22Rv1 (cell line): ENCODE measurements around the gene UNC93A.
"Not testable (repeated sequence)": the region's sequence is repeated elsewhere in the genome, so short reads cannot be mapped to it uniquely, and the experiment has no call there.

ENCODE experiments used
- ZFX ChIP-seq: fragments of 450-650 bp; IDR thresholded peaks from 2 replicates; pipeline ENCODE4 v1.6.1; 2017; ENCODE audit warnings: antibody characterized with exemption, borderline replicate concordance
- TF ChIP-seq, protein P1 (sequence below): fragments of 450-650 bp; IDR thresholded peaks from 2 replicates; pipeline ENCODE4 v1.5.1; 2017; ENCODE audit warnings: mild to moderate bottlenecking

DNA sequence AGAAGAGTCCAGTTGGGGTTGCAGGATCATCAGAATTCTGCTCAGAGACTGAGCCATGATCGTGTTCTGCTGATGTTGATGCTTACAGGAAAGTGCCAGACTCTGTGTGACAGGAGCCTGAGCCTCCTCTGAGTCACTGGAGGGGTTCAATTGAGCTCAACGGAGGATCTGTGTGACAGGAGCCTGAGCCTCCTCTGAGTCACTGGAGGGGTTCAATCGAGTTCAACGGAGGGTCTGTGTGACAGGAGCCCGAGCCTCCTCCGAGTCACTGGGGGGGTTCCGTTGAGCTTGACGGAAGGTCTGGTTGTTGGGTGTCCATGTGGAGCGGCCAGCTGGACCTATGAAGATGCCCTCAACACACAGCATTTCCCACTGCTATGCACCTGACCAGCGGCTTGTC, 27.2 kb downstream of the UNC93A start:
- TF ChIP-seq, protein P1, sequence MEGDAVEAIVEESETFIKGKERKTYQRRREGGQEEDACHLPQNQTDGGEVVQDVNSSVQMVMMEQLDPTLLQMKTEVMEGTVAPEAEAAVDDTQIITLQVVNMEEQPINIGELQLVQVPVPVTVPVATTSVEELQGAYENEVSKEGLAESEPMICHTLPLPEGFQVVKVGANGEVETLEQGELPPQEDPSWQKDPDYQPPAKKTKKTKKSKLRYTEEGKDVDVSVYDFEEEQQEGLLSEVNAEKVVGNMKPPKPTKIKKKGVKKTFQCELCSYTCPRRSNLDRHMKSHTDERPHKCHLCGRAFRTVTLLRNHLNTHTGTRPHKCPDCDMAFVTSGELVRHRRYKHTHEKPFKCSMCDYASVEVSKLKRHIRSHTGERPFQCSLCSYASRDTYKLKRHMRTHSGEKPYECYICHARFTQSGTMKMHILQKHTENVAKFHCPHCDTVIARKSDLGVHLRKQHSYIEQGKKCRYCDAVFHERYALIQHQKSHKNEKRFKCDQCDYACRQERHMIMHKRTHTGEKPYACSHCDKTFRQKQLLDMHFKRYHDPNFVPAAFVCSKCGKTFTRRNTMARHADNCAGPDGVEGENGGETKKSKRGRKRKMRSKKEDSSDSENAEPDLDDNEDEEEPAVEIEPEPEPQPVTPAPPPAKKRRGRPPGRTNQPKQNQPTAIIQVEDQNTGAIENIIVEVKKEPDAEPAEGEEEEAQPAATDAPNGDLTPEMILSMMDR, result not testable (repeated sequence)
- not testable (repeated sequence) for TF ChIP-seq ZFX
